NCI-H1930 (cell line): Measurements from ENCODE around the gene RAI14.
A peak's percentile ranks its signal among the peaks of the same experiment; 100 is the strongest.

Source experiments
- DNase-seq, 2 experiments: peaks; one replicate each; lab custom pipeline; 2025; lab: John Stamatoyannopoulos, UW

Gene RAI14

GRCh38 chr5:34677428-34677827 lies 21.3 kb downstream of the RAI14 start:
- DNase-seq = no peak

- no peak for DNase-seq
Measured at GRCh38 chr5:34680896-34681295, 24.8 kb downstream of the RAI14 start.

GRCh38 chr5:34682926-34683623 lies 26.9 kb downstream of the RAI14 start:
- DNase-seq = no peak

GRCh38 chr5:34684281-34684979 lies 28.3 kb downstream of the RAI14 start:
- DNase-seq = peak; percentile 34 to 53

- DNase-seq = no peak
Measured at GRCh38 chr5:34684980-34685352, 28.8 kb downstream of the RAI14 start.

- DNase-seq = no peak
Measured at GRCh38 chr5:34685485-34686165, 29.5 kb downstream of the RAI14 start.

GRCh38 chr5:34686762-34687268 lies 30.7 kb downstream of the RAI14 start:
- no peak for DNase-seq

GRCh38 chr5:34687269-34688011 lies 31.3 kb downstream of the RAI14 start:
- DNase-seq = no peak

GRCh38 chr5:34688015-34688810 lies 32.1 kb downstream of the RAI14 start:
- no peak for DNase-seq

GRCh38 chr5:34690301-34690700 lies 34.2 kb downstream of the RAI14 start:
- no peak for DNase-seq

GRCh38 chr5:34690898-34691297 lies 34.8 kb downstream of the RAI14 start:
- no peak for DNase-seq

- DNase-seq = no peak
Measured at GRCh38 chr5:34691326-34691725, 35.2 kb downstream of the RAI14 start.

- DNase-seq = no peak
Measured at GRCh38 chr5:34692786-34693185, 36.7 kb downstream of the RAI14 start.

- DNase-seq = no peak
Measured at GRCh38 chr5:34694012-34694411, 37.9 kb downstream of the RAI14 start.

- no peak for DNase-seq
Measured at GRCh38 chr5:34694685-34695084, 38.6 kb downstream of the RAI14 start.

GRCh38 chr5:34695275-34696027 lies 39.3 kb downstream of the RAI14 start:
- no peak for DNase-seq

- DNase-seq = no peak
Measured at GRCh38 chr5:34697308-34698108, 41.4 kb downstream of the RAI14 start.

GRCh38 chr5:34698109-34698419 lies 41.9 kb downstream of the RAI14 start:
- DNase-seq = no peak

- no peak for DNase-seq
Measured at GRCh38 chr5:34698754-34699153, 42.6 kb downstream of the RAI14 start.
